Jurkat, Clone E6-1 (cell line): ENCODE measurements around the gene CTCFL. TPM values are rescaled to one million over a fixed set of nuclear protein-coding genes. Genes with fewer than 3 reads are reported as not detected.

Experiments
- DNase-seq: peaks from one replicate; pipeline ENCODE4 v3.0.0-alpha.2; 2011; ENCODE audit warnings: low read depth, low spot score
- H3K4me3 ChIP-seq: 2 replicates; pipeline ENCODE4 v1.5.1; 2011; ENCODE audit warnings: mild to moderate bottlenecking, low read length, control low read depth, moderate library complexity
- polyA plus RNA-seq: library from polyadenylated mRNA; unstranded; fragments of >200 nt; gene quantifications from one replicate; pipeline ENCODE4 v1.2.1, GENCODE V29; 2012; ENCODE audit warnings: missing spikeins; ENCODE audit not compliant: insufficient read length, insufficient read depth

CTCFL gene
- not detected for polyA plus RNA-seq

GRCh38 chr20:57524511-57525176 lies at the start of gene CTCFL:
Gene CTCFL (minus strand): TSS chr20:57525140. CDS start chr20:57524205, 935 bp downstream.
- no peak for DNase-seq
- no peak within 1 kb of the TSS for H3K4me3 ChIP-seq

GRCh38 chr20:57573894-57574293 lies 49.0 kb upstream of the CTCFL start:
- DNase-seq, result no peak
- H3K4me3 ChIP-seq, result no peak overlapping the region

GRCh38 chr20:57573242-57573641 lies 48.3 kb upstream of the CTCFL start:
- DNase-seq, result no peak
- H3K4me3 ChIP-seq, result no peak overlapping the region

- DNase-seq, result no peak
- H3K4me3 ChIP-seq, result no peak overlapping the region
These were observed 47.0 kb upstream of the CTCFL start for GRCh38 chr20:57571782-57572416.

GRCh38 chr20:57570920-57571319 lies 46.0 kb upstream of the CTCFL start:
- H3K4me3 ChIP-seq, result no peak overlapping the region
- no peak for DNase-seq

GRCh38 chr20:57570145-57570850 lies 45.4 kb upstream of the CTCFL start:
- no peak for DNase-seq
- H3K4me3 ChIP-seq, result no peak overlapping the region

- no peak overlapping the region for H3K4me3 ChIP-seq
- DNase-seq, result no peak
These were observed 44.0 kb upstream of the CTCFL start for GRCh38 chr20:57568960-57569359.

GRCh38 chr20:57568088-57568896 lies 43.4 kb upstream of the CTCFL start:
- no peak for DNase-seq
- no peak overlapping the region for H3K4me3 ChIP-seq

- DNase-seq, result no peak
- H3K4me3 ChIP-seq, result no peak overlapping the region
These were observed 42.6 kb upstream of the CTCFL start for GRCh38 chr20:57567471-57568079.

GRCh38 chr20:57566803-57567459 lies 42.0 kb upstream of the CTCFL start:
- no peak for DNase-seq
- no peak overlapping the region for H3K4me3 ChIP-seq

- DNase-seq, result no peak
- H3K4me3 ChIP-seq, result no peak overlapping the region
These were observed 41.5 kb upstream of the CTCFL start for GRCh38 chr20:57566399-57566798.

GRCh38 chr20:57564951-57565642 lies 40.2 kb upstream of the CTCFL start:
- no peak overlapping the region for H3K4me3 ChIP-seq
- peak; percentile 32 for DNase-seq

- no peak overlapping the region for H3K4me3 ChIP-seq
- no peak for DNase-seq
These were observed 39.4 kb upstream of the CTCFL start for GRCh38 chr20:57564180-57564802.

- no peak overlapping the region for H3K4me3 ChIP-seq
- DNase-seq, result no peak
These were observed 38.6 kb upstream of the CTCFL start for GRCh38 chr20:57563522-57563921.

GRCh38 chr20:57562541-57563465 lies 37.9 kb upstream of the CTCFL start:
- no peak for DNase-seq
- H3K4me3 ChIP-seq, result no peak overlapping the region

GRCh38 chr20:57561356-57562279 lies 36.7 kb upstream of the CTCFL start:
- no peak overlapping the region for H3K4me3 ChIP-seq
- no peak for DNase-seq
